Activated CD4-positive, alpha-beta T cell treated with anti-CD3 and anti-CD28 coated beads, Interleukin-2, amount 50 U/mL, for 48 hours (primary cell): ENCODE results near the gene PCED1B.
A peak's percentile ranks its signal among the peaks of the same experiment; 100 is the strongest.
"Not testable (repeated sequence)": the region's sequence is repeated elsewhere in the genome, so short reads cannot be mapped to it uniquely, and the experiment has no call there.

ENCODE experiments used
- DNase-seq, 2 experiments: peaks; one replicate each; pipeline ENCODE4 v3.0.0-alpha.2; 2020

PCED1B gene

GRCh38 chr12:47095446-47096236, 16.2 kb downstream of the PCED1B start:
- no peak for DNase-seq

GRCh38 chr12:47097276-47097896, 18.0 kb downstream of the PCED1B start:
- no peak for DNase-seq

- no peak for DNase-seq
Measured at GRCh38 chr12:47098099-47098498, 18.7 kb downstream of the PCED1B start.

GRCh38 chr12:47099610-47100009, 20.2 kb downstream of the PCED1B start:
- no peak for DNase-seq

GRCh38 chr12:47100160-47100559, 20.7 kb downstream of the PCED1B start:
- no peak for DNase-seq

GRCh38 chr12:47102406-47102805, 23.0 kb downstream of the PCED1B start:
- DNase-seq, result no peak

GRCh38 chr12:47102845-47103651, 23.6 kb downstream of the PCED1B start:
- no peak for DNase-seq

- DNase-seq, result no peak
Measured at GRCh38 chr12:47105914-47106674, 26.7 kb downstream of the PCED1B start.

- no peak for DNase-seq
Measured at GRCh38 chr12:47107446-47107845, 28.0 kb downstream of the PCED1B start.

- no peak for DNase-seq
Measured at GRCh38 chr12:47107926-47108325, 28.5 kb downstream of the PCED1B start.

GRCh38 chr12:47110011-47110541, 30.7 kb downstream of the PCED1B start:
- DNase-seq, result no peak

GRCh38 chr12:47110718-47111391, 31.4 kb downstream of the PCED1B start:
- no peak for DNase-seq

- DNase-seq, result peak; percentile 13 to 36
Measured at GRCh38 chr12:47111392-47111778, 32.0 kb downstream of the PCED1B start.

- no peak for DNase-seq
Measured at GRCh38 chr12:47111854-47112253, 32.4 kb downstream of the PCED1B start.

GRCh38 chr12:47112679-47113078, 33.3 kb downstream of the PCED1B start:
- no peak for DNase-seq

GRCh38 chr12:47114481-47114892, 35.1 kb downstream of the PCED1B start:
- DNase-seq, result no peak

- DNase-seq, result not testable (repeated sequence)
Measured at GRCh38 chr12:47117305-47117704, 37.9 kb downstream of the PCED1B start.

GRCh38 chr12:47120736-47121135, 41.3 kb downstream of the PCED1B start:
- DNase-seq, result peak in 1 of 2 experiments; percentile 25

GRCh38 chr12:47121146-47121545, 41.7 kb downstream of the PCED1B start:
- DNase-seq, result no peak

GRCh38 chr12:47122602-47123001, 43.2 kb downstream of the PCED1B start:
- no peak for DNase-seq

- no peak for DNase-seq
Measured at GRCh38 chr12:47123730-47124129, 44.3 kb downstream of the PCED1B start.

GRCh38 chr12:47124451-47124850, 45.0 kb downstream of the PCED1B start:
- no peak for DNase-seq
